HUES6 (cell line): ENCODE results near the gene EEFSEC.

Experiments used
- H3K27ac ChIP-seq: 2 replicates; pipeline ENCODE4 v1.7.0; 2013; ENCODE audit warnings: low read depth, mild to moderate bottlenecking, low read length, inconsistent platforms
- H3K27me3 ChIP-seq: 2 replicates; pipeline ENCODE4 v1.6.1; 2013; ENCODE audit warnings: low read length; ENCODE audit not compliant: control insufficient read depth, insufficient read depth
- H3K36me3 ChIP-seq: 2 replicates; pipeline ENCODE4 v1.6.1; 2013; ENCODE audit warnings: low read length; ENCODE audit not compliant: control insufficient read depth, insufficient read depth
- H3K4me1 ChIP-seq: 2 replicates; pipeline ENCODE4 v1.6.1; 2013; ENCODE audit warnings: low read length; ENCODE audit not compliant: control insufficient read depth, insufficient read depth
- H3K4me3 ChIP-seq: 2 replicates; pipeline ENCODE4 v1.5.1; 2013; ENCODE audit warnings: low read depth, low read length
- H3K9ac ChIP-seq: one replicate; pipeline ENCODE4 v1.6.1; 2013; ENCODE audit warnings: mild to moderate bottlenecking, low read length
- H3K9me3 ChIP-seq: 2 replicates; pipeline ENCODE4 v1.6.1; 2013; ENCODE audit warnings: low read depth, low read length; ENCODE audit not compliant: control insufficient read depth, insufficient read depth

The EEFSEC gene

DNA sequence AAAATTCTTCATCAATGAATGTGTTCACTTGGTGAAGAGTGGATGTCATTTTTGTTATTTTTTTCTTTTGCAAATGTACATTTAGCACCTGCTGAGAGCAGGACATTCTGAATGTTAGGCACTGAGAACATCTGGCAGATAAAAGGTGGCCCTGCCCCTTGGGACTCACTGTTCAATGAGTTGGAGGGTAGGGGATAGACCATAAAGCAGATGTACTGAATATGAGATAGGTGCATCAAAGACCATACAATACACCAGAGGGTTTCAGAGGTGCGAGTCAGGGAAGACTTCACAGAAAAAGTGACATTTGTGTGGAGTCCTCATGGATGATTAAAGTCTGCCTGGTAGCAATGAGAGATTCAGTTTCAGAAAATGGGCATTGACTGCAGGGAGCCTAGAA, 34.2 kb downstream of the EEFSEC start:
- Histone ChIP-seq H3K4me3 (no peak overlapping the region), H3K27ac (no peak overlapping the region), H3K9me3 (peaks cover 4% of the 10 kb centered on the region; the same call in 1 of the 2 replicates), H3K27me3 (no peaks in the 10 kb centered on the region), H3K36me3 (no peaks in the 10 kb centered on the region), H3K4me1 (no peaks in the 10 kb centered on the region), H3K9ac (no peak overlapping the region)

DNA sequence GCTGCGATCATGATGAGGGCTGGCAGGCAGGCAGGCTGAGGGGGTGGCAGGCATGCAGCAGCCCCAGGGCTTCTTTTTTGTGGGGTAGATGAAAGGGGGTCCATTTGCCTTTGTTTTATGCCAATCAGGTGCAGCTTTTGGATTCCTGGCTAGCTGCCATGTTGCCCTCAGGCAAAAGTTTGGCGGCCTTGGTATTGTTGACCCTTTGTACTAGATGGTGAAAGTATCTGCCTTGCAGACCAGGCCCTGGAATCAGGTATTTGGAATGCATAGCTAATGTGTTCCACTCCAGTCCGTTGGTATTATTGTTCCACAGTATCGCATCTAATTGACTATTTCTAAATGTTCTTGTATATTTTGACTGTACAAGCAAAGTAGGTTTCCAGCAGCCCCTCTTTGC, 35.0 kb downstream of the EEFSEC start:
- Histone ChIP-seq H3K9me3 (peaks cover 4% of the 10 kb centered on the region; the same call in 1 of the 2 replicates), H3K27me3 (no peaks in the 10 kb centered on the region), H3K27ac (no peak overlapping the region), H3K9ac (no peak overlapping the region), H3K36me3 (no peaks in the 10 kb centered on the region), H3K4me3 (no peak overlapping the region), H3K4me1 (peaks cover 6% of the 10 kb centered on the region)

DNA sequence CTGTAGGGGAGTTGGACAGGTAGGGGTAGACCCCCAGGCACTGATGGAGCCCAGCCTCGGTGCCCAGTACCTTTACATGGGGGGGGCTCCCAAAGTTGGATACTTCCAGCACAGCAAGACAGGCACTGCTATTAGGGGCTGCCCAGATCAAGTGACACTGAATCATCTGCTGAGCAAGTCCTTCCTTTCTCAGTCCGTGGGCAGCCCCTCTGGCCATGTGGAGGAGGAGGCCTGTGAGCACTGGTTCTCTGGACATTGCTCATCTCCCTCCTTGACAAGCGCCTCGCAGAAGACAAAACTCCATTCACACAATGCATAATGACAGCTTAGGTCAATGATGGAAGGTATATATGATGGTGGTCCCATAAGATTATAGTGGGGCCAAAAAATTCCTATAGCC, 35.7 kb downstream of the EEFSEC start:
- Histone ChIP-seq H3K9ac (no peak overlapping the region), H3K4me1 (peaks cover 13% of the 10 kb centered on the region), H3K36me3 (no peaks in the 10 kb centered on the region), H3K27ac (no peak overlapping the region), H3K27me3 (no peaks in the 10 kb centered on the region), H3K9me3 (peaks cover 4% of the 10 kb centered on the region; the same call in 1 of the 2 replicates), H3K4me3 (no peak overlapping the region)

DNA sequence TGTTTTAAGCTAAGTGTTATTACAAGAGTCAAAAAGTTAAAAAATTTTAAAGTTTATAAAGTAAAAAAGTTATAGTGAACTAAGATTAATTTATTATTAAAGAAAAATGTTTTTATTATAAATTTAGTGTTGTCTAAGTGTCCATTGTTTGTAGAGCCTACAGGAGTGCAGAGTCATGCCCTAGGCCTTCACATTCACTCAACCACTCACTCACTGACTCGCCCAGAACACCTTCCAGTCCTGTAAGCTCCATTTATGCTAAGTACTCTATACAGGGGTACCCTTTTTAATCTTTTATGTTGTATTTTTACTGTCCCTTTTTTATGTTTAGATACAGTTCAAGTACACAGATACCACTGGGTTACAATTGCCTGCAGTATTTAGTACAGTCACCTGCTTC, 37.2 kb downstream of the EEFSEC start:
- Histone ChIP-seq H3K9me3 (peaks cover 3% of the 10 kb centered on the region; the same call in 1 of the 2 replicates), H3K9ac (no peak overlapping the region), H3K36me3 (no peaks in the 10 kb centered on the region), H3K4me1 (peaks cover 21% of the 10 kb centered on the region), H3K27me3 (no peaks in the 10 kb centered on the region), H3K4me3 (no peak overlapping the region), H3K27ac (no peak overlapping the region)

DNA sequence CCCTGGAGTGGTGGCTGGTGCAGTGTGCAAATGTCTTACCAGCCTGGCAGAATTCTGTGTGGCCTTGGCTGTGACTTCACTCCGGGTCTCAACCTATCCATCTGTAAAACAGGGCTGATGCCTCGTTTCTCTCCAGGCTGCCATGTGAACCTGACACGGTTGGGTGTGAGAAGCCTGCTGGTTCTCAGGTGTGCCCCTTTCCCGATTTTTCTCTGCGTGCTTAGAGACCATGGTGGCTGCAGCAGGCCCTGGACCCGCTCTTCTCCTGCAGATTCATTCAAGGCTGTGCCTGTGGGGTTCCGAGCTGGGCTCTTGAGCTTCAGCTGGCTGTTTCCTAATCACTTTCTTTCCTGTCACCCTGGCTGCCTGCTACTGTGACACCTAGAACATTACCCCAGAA, 38.9 kb downstream of the EEFSEC start:
- no peaks in the 10 kb centered on the region for H3K27me3 ChIP-seq
- H3K4me1 ChIP-seq, result peaks cover 29% of the 10 kb centered on the region

DNA sequence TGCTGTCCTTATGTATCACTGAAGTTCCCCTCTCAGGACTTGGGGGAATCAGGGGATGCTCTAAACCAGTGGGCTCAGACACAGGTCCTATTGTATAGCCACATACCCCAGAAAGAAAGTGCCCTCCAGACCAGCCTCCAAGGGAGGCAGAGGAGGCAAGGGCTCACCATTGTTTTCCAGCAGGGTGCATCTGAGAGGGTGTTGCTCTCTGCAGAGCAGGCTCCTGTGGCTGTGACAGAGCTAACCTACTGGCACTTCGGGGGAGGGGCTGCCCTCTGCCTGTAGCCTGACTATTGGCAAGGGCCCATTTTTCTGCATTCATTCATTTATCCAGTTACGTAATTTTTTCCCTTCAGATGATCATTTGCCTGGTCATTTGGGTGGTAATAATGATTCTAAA, 39.9 kb downstream of the EEFSEC start:
- no peak overlapping the region for H3K27ac ChIP-seq
- H3K9ac ChIP-seq, result no peak overlapping the region
- H3K36me3 ChIP-seq, result no peaks in the 10 kb centered on the region
- no peaks in the 10 kb centered on the region for H3K9me3 ChIP-seq
- no peaks in the 10 kb centered on the region for H3K27me3 ChIP-seq
- H3K4me3 ChIP-seq, result no peak overlapping the region
- peaks cover 33% of the 10 kb centered on the region for H3K4me1 ChIP-seq

More for the DNA sequence above, 38.9 kb downstream of the EEFSEC start:
- Histone ChIP-seq H3K36me3 (no peaks in the 10 kb centered on the region), H3K4me3 (no peak overlapping the region), H3K9ac (no peak overlapping the region), H3K27ac (no peak overlapping the region), H3K9me3 (no peaks in the 10 kb centered on the region)

DNA sequence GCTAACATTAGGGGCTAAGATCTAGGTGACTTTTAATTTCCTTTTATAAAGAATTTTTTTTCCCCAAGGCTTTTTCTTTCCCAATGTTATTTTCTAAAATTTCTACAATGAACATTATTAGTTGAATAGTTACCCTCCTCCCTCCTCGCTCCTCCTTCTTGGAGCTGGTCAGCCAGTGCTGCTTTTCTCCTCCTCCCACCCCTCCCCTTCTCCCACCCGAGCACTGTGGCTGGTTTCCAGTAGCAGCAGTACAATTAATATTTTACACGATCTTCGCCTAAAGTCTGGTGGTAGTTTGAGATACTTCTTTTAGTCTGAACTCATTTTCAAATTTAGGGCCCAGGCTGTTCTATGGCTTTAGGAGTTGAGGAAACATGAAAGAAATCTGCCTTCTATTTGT, 41.6 kb downstream of the EEFSEC start:
- Histone ChIP-seq H3K27ac (no peak overlapping the region), H3K9ac (no peak overlapping the region), H3K4me1 (peaks cover 37% of the 10 kb centered on the region), H3K36me3 (no peaks in the 10 kb centered on the region), H3K9me3 (no peaks in the 10 kb centered on the region), H3K27me3 (no peaks in the 10 kb centered on the region), H3K4me3 (no peak overlapping the region)

DNA sequence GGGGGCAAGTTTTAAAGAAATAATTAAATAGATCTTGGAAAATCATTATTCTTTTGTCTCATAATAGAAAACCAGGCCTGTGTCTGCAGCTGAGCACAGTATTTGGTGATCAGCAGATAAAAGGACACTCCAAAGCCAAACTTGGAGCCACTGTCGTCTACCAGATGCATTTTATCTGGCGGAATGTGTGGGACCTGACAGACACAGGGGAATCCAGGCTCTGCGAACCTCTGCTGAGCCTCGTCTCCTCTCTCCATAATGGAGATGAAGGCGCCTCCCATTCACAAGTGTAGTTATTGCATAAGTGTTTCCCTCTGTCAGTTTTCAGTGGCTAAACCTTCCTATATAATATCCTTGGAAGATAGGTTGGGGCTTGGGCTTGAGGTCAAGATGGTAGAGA, 42.1 kb downstream of the EEFSEC start:
- no peak overlapping the region for H3K4me3 ChIP-seq
- H3K36me3 ChIP-seq, result no peaks in the 10 kb centered on the region
- H3K27ac ChIP-seq, result no peak overlapping the region; the same call in 1 of the 2 replicates
- H3K9ac ChIP-seq, result no peak overlapping the region
- H3K9me3 ChIP-seq, result no peaks in the 10 kb centered on the region
- H3K27me3 ChIP-seq, result no peaks in the 10 kb centered on the region
- peaks cover 37% of the 10 kb centered on the region for H3K4me1 ChIP-seq

DNA sequence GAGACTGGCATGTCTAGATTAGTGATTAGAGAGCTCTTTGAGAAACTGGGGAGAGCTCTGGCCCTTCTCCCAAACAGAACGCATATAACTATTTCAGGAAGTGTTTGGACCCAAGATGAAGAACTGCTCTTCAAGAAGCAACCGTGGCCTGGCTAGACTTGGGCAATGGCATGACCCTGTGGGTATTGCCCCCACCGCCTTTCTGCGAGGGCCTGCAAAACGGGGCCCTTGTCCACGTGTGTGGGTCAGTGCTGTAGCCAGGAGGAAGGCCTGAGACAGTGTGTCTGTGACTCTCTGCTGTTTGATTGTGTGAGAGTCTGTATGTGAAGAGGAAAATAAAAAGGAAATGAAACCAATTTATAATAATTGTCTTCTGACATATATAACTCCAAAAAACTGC, 42.5 kb downstream of the EEFSEC start:
- Histone ChIP-seq H3K9ac (no peak overlapping the region), H3K4me1 (peaks cover 37% of the 10 kb centered on the region), H3K27me3 (no peaks in the 10 kb centered on the region), H3K4me3 (no peak overlapping the region), H3K36me3 (no peaks in the 10 kb centered on the region), H3K27ac (peak overlapping the region; percentile 43; the same call in 1 of the 2 replicates), H3K9me3 (no peaks in the 10 kb centered on the region)

DNA sequence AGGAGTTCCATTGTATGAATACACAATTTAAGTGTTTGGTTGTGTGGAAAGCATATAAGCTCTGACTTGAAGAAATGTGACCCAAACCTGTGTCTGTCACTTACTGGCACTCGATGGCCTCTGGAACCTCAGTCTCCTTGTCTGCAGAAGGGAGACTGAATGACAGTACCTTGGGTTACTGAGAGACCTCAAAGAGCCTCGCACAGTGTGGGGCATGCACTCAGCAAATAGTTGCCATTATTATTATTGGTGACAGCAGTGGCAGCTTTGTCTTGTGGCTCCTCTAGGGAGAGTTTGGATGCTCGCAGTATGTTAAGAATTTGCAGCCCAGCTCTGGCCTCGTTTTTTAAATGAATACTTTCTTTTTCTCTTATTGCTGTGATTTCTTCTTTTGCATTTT, 43.4 kb downstream of the EEFSEC start:
- Histone ChIP-seq H3K27me3 (no peaks in the 10 kb centered on the region), H3K9ac (no peak overlapping the region), H3K4me3 (no peak overlapping the region), H3K36me3 (no peaks in the 10 kb centered on the region), H3K27ac (no peak overlapping the region), H3K9me3 (no peaks in the 10 kb centered on the region), H3K4me1 (peaks cover 37% of the 10 kb centered on the region)

DNA sequence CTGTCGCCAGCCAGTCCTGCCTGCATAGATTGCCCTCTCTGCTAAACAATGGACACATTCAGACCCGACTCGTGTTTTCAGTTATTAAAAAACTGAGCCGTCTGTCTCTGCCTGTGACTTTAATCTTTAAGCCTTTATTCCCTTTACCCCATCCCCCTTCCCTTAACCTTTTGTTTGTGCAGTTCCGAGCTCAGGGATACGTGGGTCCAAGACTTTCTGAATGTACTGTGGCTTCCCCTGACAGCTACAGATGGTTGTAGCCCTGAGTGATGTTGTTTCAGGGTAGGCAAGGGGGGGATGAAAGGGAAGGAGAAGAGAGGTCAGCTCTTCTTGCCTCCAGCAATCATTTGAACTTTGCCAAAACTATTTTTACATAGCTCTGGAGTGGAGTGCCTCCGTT, 44.6 kb downstream of the EEFSEC start:
- Histone ChIP-seq H3K9ac (no peak overlapping the region), H3K27me3 (no peaks in the 10 kb centered on the region), H3K4me3 (no peak overlapping the region), H3K9me3 (peaks cover 3% of the 10 kb centered on the region; the same call in 1 of the 2 replicates), H3K27ac (no peak overlapping the region), H3K36me3 (no peaks in the 10 kb centered on the region), H3K4me1 (peaks cover 35% of the 10 kb centered on the region)

DNA sequence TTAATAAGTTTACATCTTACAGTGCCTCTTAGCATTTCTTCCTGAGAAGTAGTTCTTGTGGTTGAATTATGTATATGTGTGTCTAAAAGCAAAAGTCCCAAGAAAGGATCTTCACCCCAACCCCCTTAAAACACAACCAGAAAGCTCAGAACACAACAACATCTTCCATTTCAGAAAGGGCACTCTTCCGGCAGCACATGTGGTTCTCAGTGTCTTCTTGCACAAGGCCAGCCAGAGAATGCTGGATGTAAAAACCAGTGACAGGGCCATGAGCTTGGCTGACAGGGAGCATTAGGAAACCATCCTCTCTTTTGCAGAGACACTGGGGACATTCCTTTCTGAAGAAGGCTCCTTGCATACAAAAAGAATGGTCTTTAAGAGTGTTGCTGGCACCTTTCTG, 45.0 kb downstream of the EEFSEC start:
- no peaks in the 10 kb centered on the region for H3K36me3 ChIP-seq
- H3K9me3 ChIP-seq, result peaks cover 3% of the 10 kb centered on the region; the same call in 1 of the 2 replicates
- no peak overlapping the region for H3K27ac ChIP-seq
- no peak overlapping the region for H3K9ac ChIP-seq
- no peaks in the 10 kb centered on the region for H3K27me3 ChIP-seq
- H3K4me1 ChIP-seq, result peaks cover 30% of the 10 kb centered on the region; the same call in 1 of the 2 replicates
- no peak overlapping the region for H3K4me3 ChIP-seq
